Gastrocnemius medialis (tissue), 4 donors: ENCODE measurements around the gene WFDC13.

Source experiments
- CTCF ChIP-seq, 5 experiments: fragments of 450-650 bp in 3 of 5; fragments of 200-600 bp in 2 of 5; sonication (generic) in 2 of 5; IDR thresholded peaks in 4 of 5; conservative IDR thresholded peaks in 1 of 5; 1 replicate in 4 of 5; 2 replicates in 1 of 5; pipeline ENCODE4 v1.5.1; 2016 to 2019; ENCODE audit warnings: antibody characterized with exemption in 5 of 5, mild to moderate bottlenecking in 3 of 5, moderate library complexity in 3 of 5
- POLR2A ChIP-seq, 2 donors: fragments of 450-650 bp; IDR thresholded peaks; one replicate each; pipeline ENCODE4 v1.6.1; 2017; ENCODE audit warnings: antibody characterized with exemption in 2 of 2, mild to moderate bottlenecking in 2 of 2, moderate library complexity in 2 of 2

- TF ChIP-seq CTCF (IDR thresholded peaks at IDR 0.05 in 4 of 5, conservative IDR thresholded peaks at IDR 0.05 in 1 of 5) (no peak), POLR2A (IDR thresholded peaks at IDR 0.05) (no peak)
Observed at GRCh38 chr20:45732199-45732598, 30.4 kb downstream of the WFDC13 start.
